Sigmoid colon (tissue), 7 donors: ENCODE results near the gene KLF18. TPM values are rescaled to one million over a fixed set of nuclear protein-coding genes. Genes with fewer than 3 reads are reported as not detected.

Source experiments
- DNase-seq: peaks from one replicate; pipeline ENCODE4 v3.0.0-alpha.2; 2019
- H3K27ac ChIP-seq, 4 donors: fragments of 200-600 bp; sonication (generic); one replicate each; pipeline ENCODE4 v1.5.1; 2016 to 2019; ENCODE audit warnings: mild to moderate bottlenecking in 1 of 4
- H3K27me3 ChIP-seq, 3 donors: fragments of 200-600 bp; sonication (generic); one replicate each; pipeline ENCODE4 v1.5.1; 2019; ENCODE audit warnings: mild to moderate bottlenecking in 1 of 3
- H3K36me3 ChIP-seq, 4 donors: fragments of 200-600 bp; sonication (generic); one replicate each; pipeline ENCODE4 v1.5.1; 2016 to 2019
- H3K4me1 ChIP-seq, 4 donors: fragments of 200-600 bp; sonication (generic); one replicate each; pipeline ENCODE4 v1.5.1; 2017 to 2019
- H3K4me3 ChIP-seq, 4 donors: fragments of 200-600 bp; sonication (generic); one replicate each; pipeline ENCODE4 v1.5.1; 2017 to 2019; ENCODE audit warnings: mild to moderate bottlenecking in 2 of 4, moderate library complexity in 1 of 4
- H3K9me3 ChIP-seq, 4 donors: fragments of 200-600 bp in 3 of 4; sonication (generic) in 3 of 4; one replicate each; pipeline versions ENCODE4 v1.5.1 to v1.6.1; 2013 to 2019
- EP300 ChIP-seq, 4 donors: sonication (generic); formaldehyde crosslinking; IDR thresholded peaks; one replicate each; pipeline ENCODE4 v1.6.1; 2017; ENCODE audit warnings: antibody characterized with exemption in 4 of 4
- POLR2A ChIP-seq, 2 donors: fragments of 450-650 bp; IDR thresholded peaks; one replicate each; pipeline ENCODE4 v1.6.1; 2016; ENCODE audit warnings: antibody characterized with exemption in 2 of 2, mild to moderate bottlenecking in 2 of 2, moderate library complexity in 2 of 2
- POLR2AphosphoS5 ChIP-seq, 4 donors: sonication (generic); formaldehyde crosslinking; IDR thresholded peaks; one replicate each; pipeline ENCODE4 v1.6.1; 2017; ENCODE audit warnings: antibody characterized with exemption in 4 of 4
- WGBS, 2 donors: extraction: QIAGEN DNeasy Blood & Tissue Kit; methylation state at CpG; one replicate each; pipeline ENCODE4 v1.1.7; 2013; 5-methylcytosine and 5-hydroxymethylcytosine counted together
- intact Hi-C: fragments of 100-400 bp; cut with DNase I; formaldehyde crosslinking; loops from one replicate; pipeline ENCODE4 v1.15.1; 2023
- polyA plus RNA-seq, 3 donors: library from polyadenylated mRNA; stranded (reverse); fragments of 200-250 nt; gene quantifications; one replicate each; pipeline ENCODE4 v1.2.3, GENCODE V29; 2013
- total RNA-seq, 4 donors: library from RNA; depleted of rRNA; stranded (reverse); fragments of >200 nt; gene quantifications; one replicate each; pipeline ENCODE4 v1.1.0, GENCODE V29; 2016
- TF ChIP-seq, protein P1 (sequence below), 4 experiments: fragments of 450-650 bp in 3 of 4; fragments of 200-600 bp in 1 of 4; IDR thresholded peaks; one replicate each; pipeline ENCODE4 v1.5.1; 2016 to 2019; ENCODE audit warnings: antibody characterized with exemption in 4 of 4, mild to moderate bottlenecking in 3 of 4, moderate library complexity in 2 of 4
- donor health status: healthy with polysubstance abuse.
- donor health status: Bipolar disorder and iron deficiency.
- donor health status: healthy.

KLF18 gene
- total and polyA plus RNA-seq, 7 donors = under 0.01 TPM; not detected in 6

DNA sequence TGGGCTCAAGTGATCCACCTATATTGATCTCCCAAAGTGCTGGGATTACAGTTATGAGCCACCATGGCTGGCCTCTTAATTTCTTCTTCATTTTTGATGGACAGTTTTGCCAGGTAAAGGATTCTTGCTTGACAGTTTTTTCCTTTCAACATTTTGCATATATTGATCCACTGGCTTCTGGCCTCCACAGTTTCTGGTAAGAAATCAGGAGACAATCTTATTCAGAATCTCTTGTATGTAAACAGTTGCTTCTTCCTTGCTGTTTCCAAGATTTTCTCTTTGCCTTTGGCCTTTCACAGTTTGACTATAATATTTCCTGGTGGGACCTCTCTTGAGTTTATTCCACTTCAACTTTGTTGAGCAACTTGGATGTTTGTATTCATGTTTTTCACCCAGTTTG is 20.1 kb upstream of the KLF18 start:
- Histone ChIP-seq H3K36me3 (no peaks in the 10 kb centered on the region), H3K27ac (no peak overlapping the region), H3K4me3 (no peak overlapping the region), H3K9me3 (no peaks in the 10 kb centered on the region), H3K4me1 (no peaks in the 10 kb centered on the region), H3K27me3 (no peaks in the 10 kb centered on the region)
- intact Hi-C loops = no loop called here
- DNase-seq = no peak
- TF ChIP-seq EP300 (IDR thresholded peaks at IDR 0.05) (no peak), POLR2AphosphoS5 (IDR thresholded peaks at IDR 0.05) (no peak), POLR2A (IDR thresholded peaks at IDR 0.05) (no peak)

DNA sequence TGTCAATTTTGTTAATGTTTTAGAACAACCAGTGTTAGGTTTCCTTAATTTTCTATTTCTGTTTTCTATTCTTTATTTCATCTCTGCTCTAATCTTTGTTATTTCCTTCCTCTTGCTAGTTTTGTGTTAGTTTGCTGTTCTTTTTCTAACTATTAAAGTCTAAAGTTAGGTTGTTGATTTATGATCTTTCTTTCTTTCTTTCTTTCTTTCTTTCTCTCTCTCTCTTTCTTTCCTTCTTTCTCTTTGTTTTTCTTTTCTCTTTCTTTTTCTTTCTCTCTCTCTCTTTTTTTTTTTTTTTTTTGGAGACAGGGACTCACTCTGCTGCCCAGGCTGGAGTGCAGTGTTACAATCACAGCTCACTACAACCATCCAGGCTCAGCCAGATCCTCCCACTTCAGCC is 17.4 kb upstream of the KLF18 start:
- TF ChIP-seq POLR2A (IDR thresholded peaks at IDR 0.05) (no peak), EP300 (IDR thresholded peaks at IDR 0.05) (no peak), POLR2AphosphoS5 (IDR thresholded peaks at IDR 0.05) (no peak)
- TF ChIP-seq, protein P1, sequence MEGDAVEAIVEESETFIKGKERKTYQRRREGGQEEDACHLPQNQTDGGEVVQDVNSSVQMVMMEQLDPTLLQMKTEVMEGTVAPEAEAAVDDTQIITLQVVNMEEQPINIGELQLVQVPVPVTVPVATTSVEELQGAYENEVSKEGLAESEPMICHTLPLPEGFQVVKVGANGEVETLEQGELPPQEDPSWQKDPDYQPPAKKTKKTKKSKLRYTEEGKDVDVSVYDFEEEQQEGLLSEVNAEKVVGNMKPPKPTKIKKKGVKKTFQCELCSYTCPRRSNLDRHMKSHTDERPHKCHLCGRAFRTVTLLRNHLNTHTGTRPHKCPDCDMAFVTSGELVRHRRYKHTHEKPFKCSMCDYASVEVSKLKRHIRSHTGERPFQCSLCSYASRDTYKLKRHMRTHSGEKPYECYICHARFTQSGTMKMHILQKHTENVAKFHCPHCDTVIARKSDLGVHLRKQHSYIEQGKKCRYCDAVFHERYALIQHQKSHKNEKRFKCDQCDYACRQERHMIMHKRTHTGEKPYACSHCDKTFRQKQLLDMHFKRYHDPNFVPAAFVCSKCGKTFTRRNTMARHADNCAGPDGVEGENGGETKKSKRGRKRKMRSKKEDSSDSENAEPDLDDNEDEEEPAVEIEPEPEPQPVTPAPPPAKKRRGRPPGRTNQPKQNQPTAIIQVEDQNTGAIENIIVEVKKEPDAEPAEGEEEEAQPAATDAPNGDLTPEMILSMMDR (IDR thresholded peaks at IDR 0.05) = no peak
- Histone ChIP-seq H3K9me3 (no peaks in the 10 kb centered on the region), H3K4me1 (peaks cover 0 to 3% (median 0%) of the 10 kb centered on the region in 4 donors), H3K27ac (no peak overlapping the region), H3K27me3 (no peaks in the 10 kb centered on the region), H3K4me3 (no peak overlapping the region), H3K36me3 (no peaks in the 10 kb centered on the region)
- intact Hi-C loops = no loop called here
- no peak for DNase-seq

DNA sequence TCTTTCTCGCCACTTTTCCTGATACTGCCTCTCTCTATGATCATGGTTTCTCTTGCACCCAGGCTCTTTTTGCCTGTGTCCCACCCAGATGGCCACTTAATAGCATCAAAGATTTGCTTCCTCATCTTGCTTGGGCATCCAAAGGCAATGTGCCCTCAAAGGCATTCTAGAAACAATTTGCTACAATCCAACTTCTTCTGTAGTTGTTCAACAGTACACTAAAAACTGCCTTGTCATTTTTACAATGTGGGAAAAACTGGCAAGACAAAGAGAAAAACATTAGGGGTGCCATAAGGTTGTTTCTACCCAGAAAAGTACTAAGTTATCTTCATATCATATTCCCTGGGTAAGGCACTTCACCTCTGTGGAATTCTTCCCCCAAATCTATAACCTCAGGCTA is 16.5 kb upstream of the KLF18 start:
- TF ChIP-seq EP300 (IDR thresholded peaks at IDR 0.05) (no peak), POLR2AphosphoS5 (IDR thresholded peaks at IDR 0.05) (no peak), POLR2A (IDR thresholded peaks at IDR 0.05) (no peak)
- TF ChIP-seq, protein P1 (IDR thresholded peaks at IDR 0.05) = no peak
- Histone ChIP-seq H3K36me3 (no peaks in the 10 kb centered on the region), H3K4me1 (peaks cover 0 to 7% (median 0%) of the 10 kb centered on the region in 4 donors), H3K27me3 (no peaks in the 10 kb centered on the region), H3K27ac (no peak overlapping the region), H3K9me3 (no peaks in the 10 kb centered on the region), H3K4me3 (no peak overlapping the region)
- WGBS, 2 donors = 88 to 90% methylated on average over 1 of the region's 1 CpG
- DNase-seq = no peak
- intact Hi-C loops = no loop called here

DNA sequence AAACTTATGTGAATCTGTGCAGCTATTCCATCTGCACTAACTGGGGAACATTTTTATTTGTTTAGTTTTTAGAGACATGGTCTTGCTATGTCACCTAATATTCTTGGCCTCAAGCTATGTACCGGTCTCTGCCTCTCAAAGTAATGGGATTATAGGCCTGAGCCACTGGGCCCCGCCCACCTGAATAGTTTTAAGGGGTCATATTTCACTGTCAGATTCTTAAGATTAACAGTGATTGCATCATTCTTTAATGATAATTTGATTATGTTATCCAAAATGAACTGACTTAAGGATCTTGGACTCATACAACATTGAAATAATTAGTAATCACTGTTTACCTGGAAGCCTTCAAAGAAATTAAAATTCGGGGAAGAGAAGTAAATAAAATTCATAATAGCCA is 12.6 kb upstream of the KLF18 start:
- WGBS, 2 donors = 84 to 88% methylated on average over 3 of the region's 3 CpGs
- no peaks in the 10 kb centered on the region for H3K27me3 ChIP-seq
- no peak for TF ChIP-seq POLR2AphosphoS5 (IDR thresholded peaks at IDR 0.05)
- TF ChIP-seq POLR2A (IDR thresholded peaks at IDR 0.05) = no peak
- TF ChIP-seq, protein P1 (IDR thresholded peaks at IDR 0.05) = no peak
- TF ChIP-seq EP300 (IDR thresholded peaks at IDR 0.05) = no peak
- H3K9me3 ChIP-seq = no peaks in the 10 kb centered on the region
- H3K36me3 ChIP-seq = no peaks in the 10 kb centered on the region
- no peak overlapping the region for H3K27ac ChIP-seq
- DNase-seq = no peak
- H3K4me3 ChIP-seq = no peak overlapping the region
- H3K4me1 ChIP-seq = peaks cover 0 to 7% (median 0%) of the 10 kb centered on the region in 4 donors
- intact Hi-C loops = no loop called here

DNA sequence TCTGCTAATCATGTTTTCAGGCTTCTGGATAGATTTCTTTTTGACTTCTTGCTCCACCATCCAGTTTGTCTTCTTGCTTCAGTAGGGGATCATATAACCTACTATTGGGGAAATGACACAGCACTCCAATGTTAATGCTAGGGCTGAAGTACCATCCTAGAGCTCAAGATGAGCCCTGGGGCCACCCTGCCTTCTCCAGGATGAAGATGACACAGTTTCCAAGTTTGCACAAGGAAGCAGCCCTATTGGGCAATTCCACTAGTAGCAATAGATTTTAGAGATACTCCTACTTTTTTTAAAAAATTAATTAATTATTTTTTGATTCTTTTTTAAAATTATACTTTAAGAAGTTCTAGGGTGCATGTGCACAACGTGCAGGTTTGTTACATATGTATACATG is 11.3 kb upstream of the KLF18 start:
- Histone ChIP-seq H3K36me3 (no peaks in the 10 kb centered on the region), H3K27ac (no peak overlapping the region), H3K27me3 (no peaks in the 10 kb centered on the region), H3K9me3 (no peaks in the 10 kb centered on the region), H3K4me1 (peaks cover 0 to 7% (median 0%) of the 10 kb centered on the region in 4 donors), H3K4me3 (no peak overlapping the region)
- no peak for DNase-seq
- intact Hi-C loops = no loop called here
- WGBS, 2 donors = 83 to 89% methylated on average over 1 of the region's 1 CpG
- TF ChIP-seq EP300 (IDR thresholded peaks at IDR 0.05) (no peak), POLR2AphosphoS5 (IDR thresholded peaks at IDR 0.05) (no peak), POLR2A (IDR thresholded peaks at IDR 0.05) (no peak)
- TF ChIP-seq, protein P1 (IDR thresholded peaks at IDR 0.05) = no peak
